ENCODE data around the gene PTPRH.
A peak's percentile ranks its signal among the peaks of the same experiment; 100 is the strongest.

The PTPRH gene

GRCh38 chr19:55179606-55180484 is 29.5 kb downstream of the PTPRH start, which contains the start of gene SYT5:
Gene SYT5, minus strand, starts transcription at chr19:55180289. Its CDS starts 1,248 bp downstream, at chr19:55179041.
- H3K27ac ChIP-seq: no peak within 1 kb of the TSS; the same call in 1 of the 2 replicates
- no peak for TF ChIP-seq CTCF (conservative IDR thresholded peaks at IDR 0.05; ENCODE audit: low read depth)
- ChIA-PET CTCF (interaction anchor here (1.7 kb wide), 1 partner anchor 20 kb away, joined by 5 read pairs; no protein-coding TSS in a partner anchor), POLR2A (ENCODE audit: low non-redundant PET) (interaction anchor here (1.3 kb wide), 1 partner anchor 10 kb away, joined by 4 read pairs; no protein-coding TSS in a partner anchor)
- peak; percentile 75 for DNase-seq (ENCODE audit: low spot score)

- POLR2A ChIA-PET (ENCODE audit: low non-redundant PET): interaction anchor here (1.3 kb wide), 1 partner anchor 10 kb away, joined by 4 read pairs; no protein-coding TSS in a partner anchor
- peak; percentile 69 for DNase-seq (ENCODE audit: low spot score)
- CTCF ChIA-PET: interaction anchor here (1.7 kb wide), 1 partner anchor 19 kb away, joined by 5 read pairs; no protein-coding TSS in a partner anchor
These were observed 30.3 kb downstream of the PTPRH start for GRCh38 chr19:55178781-55179599.

GRCh38 chr19:55176076-55176475 is 33.2 kb downstream of the PTPRH start:
- ChIA-PET CTCF (interaction anchor here (0.7 to 1.7 kb wide), 3 partner anchors 10 to 35 kb away, joined by 3 to 6 read pairs (median 5); partner anchors contain the start of gene DNAAF3), POLR2A (ENCODE audit: low non-redundant PET) (interaction anchor here (0.5 kb wide), 1 partner anchor 267 kb away, joined by 3 read pairs; no protein-coding TSS in a partner anchor)
- TF ChIP-seq CTCF (conservative IDR thresholded peaks at IDR 0.05; ENCODE audit: low read depth): no peak

More at GRCh38 chr19:55178781-55179599, 30.3 kb downstream of the PTPRH start:
- H3K27ac ChIP-seq: no peak overlapping the region; the same call in 1 of the 2 replicates
- no peak for TF ChIP-seq CTCF (conservative IDR thresholded peaks at IDR 0.05; ENCODE audit: low read depth)

GRCh38 chr19:55175117-55175867 is 34.0 kb downstream of the PTPRH start:
- DNase-seq (ENCODE audit: low spot score): no peak
- no peak for TF ChIP-seq CTCF (conservative IDR thresholded peaks at IDR 0.05; ENCODE audit: low read depth)
- CTCF ChIA-PET: interaction anchor here (0.7 to 1.7 kb wide), 4 partner anchors 9 to 34 kb away, joined by 3 to 6 read pairs (median 4); partner anchors contain the start of gene DNAAF3
- peak overlapping the region; percentile 98 for H3K27ac ChIP-seq
- POLR2A ChIA-PET (ENCODE audit: low non-redundant PET): interaction anchor here (0.5 kb wide), 1 partner anchor 266 kb away, joined by 3 read pairs; no protein-coding TSS in a partner anchor

More at GRCh38 chr19:55176076-55176475, 33.2 kb downstream of the PTPRH start:
- peak overlapping the region; percentile 98 for H3K27ac ChIP-seq
- no peak for DNase-seq (ENCODE audit: low spot score)

GRCh38 chr19:55174425-55175116 is 34.7 kb downstream of the PTPRH start:
- H3K27ac ChIP-seq: peak overlapping the region; percentile 98
- ChIA-PET POLR2A (ENCODE audit: low non-redundant PET) (no interaction called here), CTCF (interaction anchor here (1.0 to 1.7 kb wide), 2 partner anchors 8 to 14 kb away, joined by 3 to 6 read pairs; partner anchors contain the start of gene DNAAF3)
- no peak for TF ChIP-seq CTCF (conservative IDR thresholded peaks at IDR 0.05; ENCODE audit: low read depth)
- no peak for DNase-seq (ENCODE audit: low spot score)

All from RWPE1 (cell line).